ENCODE measurements around the gene KIF19. TPM values are rescaled to one million over a fixed set of nuclear protein-coding genes. Genes with fewer than 3 reads are reported as not detected.

Gene KIF19
- total and polyA plus RNA-seq, 10 of the 15 experiments (the other 5 are each of a cell fraction or from before 2014, with no cell fraction given): 0.06 to 0.07 TPM; not detected in 8

DNA sequence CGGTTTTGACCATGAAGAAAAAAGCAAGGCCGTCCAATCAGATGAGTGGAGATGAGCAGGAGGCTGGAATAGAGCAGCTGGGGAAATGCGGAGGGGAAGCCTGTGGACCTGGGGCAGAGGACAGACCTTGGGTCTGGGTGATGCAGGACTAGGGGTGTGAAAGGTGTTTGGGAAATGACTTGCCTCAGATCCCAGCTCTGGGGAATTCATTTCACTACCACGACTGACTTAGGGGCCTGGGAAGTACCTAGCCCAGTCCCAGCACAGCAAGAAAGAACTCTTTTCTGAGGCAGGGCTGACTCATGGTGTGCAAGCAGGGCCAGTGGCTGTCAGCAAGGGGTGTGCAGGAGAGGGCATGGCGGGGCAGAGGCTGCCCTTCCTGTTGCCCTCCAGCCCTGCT, 37.2 kb upstream of the KIF19 start (continued):
- no peak for TF ChIP-seq EGR1 (IDR thresholded peaks at IDR 0.05; ENCODE audit: borderline replicate concordance in 1 of 2, low read depth in 2 of 2, low read length in 2 of 2)
- TF ChIP-seq CREM (IDR thresholded peaks at IDR 0.05; ENCODE audit: low read depth): peak; percentile 14; the same call in 1 of the 2 replicates
- TF ChIP-seq DPF2 (IDR thresholded peaks at IDR 0.05): peak; percentile 44; the same call in 1 of the 2 replicates
- TF ChIP-seq, protein P1, sequence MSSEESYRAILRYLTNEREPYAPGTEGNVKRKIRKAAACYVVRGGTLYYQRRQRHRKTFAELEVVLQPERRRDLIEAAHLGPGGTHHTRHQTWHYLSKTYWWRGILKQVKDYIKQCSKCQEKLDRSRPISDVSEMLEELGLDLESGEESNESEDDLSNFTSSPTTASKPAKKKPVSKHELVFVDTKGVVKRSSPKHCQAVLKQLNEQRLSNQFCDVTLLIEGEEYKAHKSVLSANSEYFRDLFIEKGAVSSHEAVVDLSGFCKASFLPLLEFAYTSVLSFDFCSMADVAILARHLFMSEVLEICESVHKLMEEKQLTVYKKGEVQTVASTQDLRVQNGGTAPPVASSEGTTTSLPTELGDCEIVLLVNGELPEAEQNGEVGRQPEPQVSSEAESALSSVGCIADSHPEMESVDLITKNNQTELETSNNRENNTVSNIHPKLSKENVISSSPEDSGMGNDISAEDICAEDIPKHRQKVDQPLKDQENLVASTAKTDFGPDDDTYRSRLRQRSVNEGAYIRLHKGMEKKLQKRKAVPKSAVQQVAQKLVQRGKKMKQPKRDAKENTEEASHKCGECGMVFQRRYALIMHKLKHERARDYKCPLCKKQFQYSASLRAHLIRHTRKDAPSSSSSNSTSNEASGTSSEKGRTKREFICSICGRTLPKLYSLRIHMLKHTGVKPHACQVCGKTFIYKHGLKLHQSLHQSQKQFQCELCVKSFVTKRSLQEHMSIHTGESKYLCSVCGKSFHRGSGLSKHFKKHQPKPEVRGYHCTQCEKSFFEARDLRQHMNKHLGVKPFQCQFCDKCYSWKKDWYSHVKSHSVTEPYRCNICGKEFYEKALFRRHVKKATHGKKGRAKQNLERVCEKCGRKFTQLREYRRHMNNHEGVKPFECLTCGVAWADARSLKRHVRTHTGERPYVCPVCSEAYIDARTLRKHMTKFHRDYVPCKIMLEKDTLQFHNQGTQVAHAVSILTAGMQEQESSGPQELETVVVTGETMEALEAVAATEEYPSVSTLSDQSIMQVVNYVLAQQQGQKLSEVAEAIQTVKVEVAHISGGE (CRISPR knock-in tag; IDR thresholded peaks at IDR 0.05): no peak
- TF ChIP-seq, protein P2, sequence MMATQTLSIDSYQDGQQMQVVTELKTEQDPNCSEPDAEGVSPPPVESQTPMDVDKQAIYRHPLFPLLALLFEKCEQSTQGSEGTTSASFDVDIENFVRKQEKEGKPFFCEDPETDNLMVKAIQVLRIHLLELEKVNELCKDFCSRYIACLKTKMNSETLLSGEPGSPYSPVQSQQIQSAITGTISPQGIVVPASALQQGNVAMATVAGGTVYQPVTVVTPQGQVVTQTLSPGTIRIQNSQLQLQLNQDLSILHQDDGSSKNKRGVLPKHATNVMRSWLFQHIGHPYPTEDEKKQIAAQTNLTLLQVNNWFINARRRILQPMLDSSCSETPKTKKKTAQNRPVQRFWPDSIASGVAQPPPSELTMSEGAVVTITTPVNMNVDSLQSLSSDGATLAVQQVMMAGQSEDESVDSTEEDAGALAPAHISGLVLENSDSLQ (IDR thresholded peaks at IDR 0.05): no peak
- 0 out of 2 replicates have a peak, but pooled peaks have one; percentile 51 for TF ChIP-seq ZBED1 (IDR thresholded peaks at IDR 0.05; ENCODE audit: borderline replicate concordance)
- no peak for TF ChIP-seq NRF1 (conservative IDR thresholded peaks at IDR 0.05; ENCODE audit: low read depth, low read length)
- TF ChIP-seq MEF2B (IDR thresholded peaks at IDR 0.05; ENCODE audit: partially characterized antibody, poor library complexity, severe bottlenecking): peak; percentile 95
- TF ChIP-seq, protein P3, sequence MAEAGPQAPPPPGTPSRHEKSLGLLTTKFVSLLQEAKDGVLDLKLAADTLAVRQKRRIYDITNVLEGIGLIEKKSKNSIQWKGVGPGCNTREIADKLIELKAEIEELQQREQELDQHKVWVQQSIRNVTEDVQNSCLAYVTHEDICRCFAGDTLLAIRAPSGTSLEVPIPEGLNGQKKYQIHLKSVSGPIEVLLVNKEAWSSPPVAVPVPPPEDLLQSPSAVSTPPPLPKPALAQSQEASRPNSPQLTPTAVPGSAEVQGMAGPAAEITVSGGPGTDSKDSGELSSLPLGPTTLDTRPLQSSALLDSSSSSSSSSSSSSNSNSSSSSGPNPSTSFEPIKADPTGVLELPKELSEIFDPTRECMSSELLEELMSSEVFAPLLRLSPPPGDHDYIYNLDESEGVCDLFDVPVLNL (IDR thresholded peaks at IDR 0.05; ENCODE audit: low read depth, low read length): no peak
- TF ChIP-seq, protein P4, sequence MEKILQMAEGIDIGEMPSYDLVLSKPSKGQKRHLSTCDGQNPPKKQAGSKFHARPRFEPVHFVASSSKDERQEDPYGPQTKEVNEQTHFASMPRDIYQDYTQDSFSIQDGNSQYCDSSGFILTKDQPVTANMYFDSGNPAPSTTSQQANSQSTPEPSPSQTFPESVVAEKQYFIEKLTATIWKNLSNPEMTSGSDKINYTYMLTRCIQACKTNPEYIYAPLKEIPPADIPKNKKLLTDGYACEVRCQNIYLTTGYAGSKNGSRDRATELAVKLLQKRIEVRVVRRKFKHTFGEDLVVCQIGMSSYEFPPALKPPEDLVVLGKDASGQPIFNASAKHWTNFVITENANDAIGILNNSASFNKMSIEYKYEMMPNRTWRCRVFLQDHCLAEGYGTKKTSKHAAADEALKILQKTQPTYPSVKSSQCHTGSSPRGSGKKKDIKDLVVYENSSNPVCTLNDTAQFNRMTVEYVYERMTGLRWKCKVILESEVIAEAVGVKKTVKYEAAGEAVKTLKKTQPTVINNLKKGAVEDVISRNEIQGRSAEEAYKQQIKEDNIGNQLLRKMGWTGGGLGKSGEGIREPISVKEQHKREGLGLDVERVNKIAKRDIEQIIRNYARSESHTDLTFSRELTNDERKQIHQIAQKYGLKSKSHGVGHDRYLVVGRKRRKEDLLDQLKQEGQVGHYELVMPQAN (conservative IDR thresholded peaks at IDR 0.05): no peak
- TF ChIP-seq HDAC2 (IDR thresholded peaks at IDR 0.05): no peak
- TF ChIP-seq, protein P5, sequence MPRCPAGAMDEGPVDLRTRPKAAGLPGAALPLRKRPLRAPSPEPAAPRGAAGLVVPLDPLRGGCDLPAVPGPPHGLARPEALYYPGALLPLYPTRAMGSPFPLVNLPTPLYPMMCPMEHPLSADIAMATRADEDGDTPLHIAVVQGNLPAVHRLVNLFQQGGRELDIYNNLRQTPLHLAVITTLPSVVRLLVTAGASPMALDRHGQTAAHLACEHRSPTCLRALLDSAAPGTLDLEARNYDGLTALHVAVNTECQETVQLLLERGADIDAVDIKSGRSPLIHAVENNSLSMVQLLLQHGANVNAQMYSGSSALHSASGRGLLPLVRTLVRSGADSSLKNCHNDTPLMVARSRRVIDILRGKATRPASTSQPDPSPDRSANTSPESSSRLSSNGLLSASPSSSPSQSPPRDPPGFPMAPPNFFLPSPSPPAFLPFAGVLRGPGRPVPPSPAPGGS (IDR thresholded peaks at IDR 0.05; ENCODE audit: borderline replicate concordance, insufficient read depth, low read depth, low read length, poor library complexity, severe bottlenecking): peak; percentile 96
- TF ChIP-seq, protein P6, sequence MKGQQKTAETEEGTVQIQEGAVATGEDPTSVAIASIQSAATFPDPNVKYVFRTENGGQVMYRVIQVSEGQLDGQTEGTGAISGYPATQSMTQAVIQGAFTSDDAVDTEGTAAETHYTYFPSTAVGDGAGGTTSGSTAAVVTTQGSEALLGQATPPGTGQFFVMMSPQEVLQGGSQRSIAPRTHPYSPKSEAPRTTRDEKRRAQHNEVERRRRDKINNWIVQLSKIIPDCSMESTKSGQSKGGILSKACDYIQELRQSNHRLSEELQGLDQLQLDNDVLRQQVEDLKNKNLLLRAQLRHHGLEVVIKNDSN (IDR thresholded peaks at IDR 0.05; ENCODE audit: borderline replicate concordance, extremely low read length, insufficient read depth, low read depth, low read length): no peak
- TF ChIP-seq JUNB (IDR thresholded peaks at IDR 0.05): peak; percentile 54
- TF ChIP-seq NR2C2 (IDR thresholded peaks at IDR 0.05; ENCODE audit: borderline replicate concordance, control insufficient read depth, insufficient read length, low read depth): no peak
- no peak for TF ChIP-seq RAD51 (IDR thresholded peaks at IDR 0.05)
- peak; percentile 61; the same call in 1 of the 2 replicates for TF ChIP-seq HDGF (IDR thresholded peaks at IDR 0.05)
- TF ChIP-seq EZH2 (IDR thresholded peaks at IDR 0.05; ENCODE audit: borderline replicate concordance, control insufficient read depth, low read depth, low read length): no peak
- TF ChIP-seq HCFC1 (IDR thresholded peaks at IDR 0.05; ENCODE audit: low read length): no peak
- TF ChIP-seq BRCA1 (IDR thresholded peaks at IDR 0.05; ENCODE audit: low read depth, low read length): no peak
